GM23338 (cell line): ENCODE data around the gene TLE6.

Experiments used
- EZH2 ChIP-seq: fragments of 200-600 bp; sonication (generic); IDR thresholded peaks from one replicate; pipeline ENCODE4 v1.8.0; 2017; ENCODE audit warnings: antibody characterized with exemption, mild to moderate bottlenecking, low read depth; ENCODE audit not compliant: unreplicated experiment
- POLR2AphosphoS5 ChIP-seq: IDR thresholded peaks from 2 replicates; pipeline ENCODE4 v1.6.1; 2016; ENCODE audit warnings: antibody characterized with exemption, low read depth
- TF ChIP-seq, protein P1 (sequence below), 2 experiments: fragments of 200-600 bp in 1 of 2; sonication (generic) in 1 of 2; conservative IDR thresholded peaks; 2 replicates each; pipeline versions ENCODE4 v1.5.1 to v1.6.1; 2016 to 2017; ENCODE audit warnings: antibody characterized with exemption in 2 of 2, low read depth in 2 of 2, mild to moderate bottlenecking in 2 of 2, moderate library complexity in 1 of 2

DNA sequence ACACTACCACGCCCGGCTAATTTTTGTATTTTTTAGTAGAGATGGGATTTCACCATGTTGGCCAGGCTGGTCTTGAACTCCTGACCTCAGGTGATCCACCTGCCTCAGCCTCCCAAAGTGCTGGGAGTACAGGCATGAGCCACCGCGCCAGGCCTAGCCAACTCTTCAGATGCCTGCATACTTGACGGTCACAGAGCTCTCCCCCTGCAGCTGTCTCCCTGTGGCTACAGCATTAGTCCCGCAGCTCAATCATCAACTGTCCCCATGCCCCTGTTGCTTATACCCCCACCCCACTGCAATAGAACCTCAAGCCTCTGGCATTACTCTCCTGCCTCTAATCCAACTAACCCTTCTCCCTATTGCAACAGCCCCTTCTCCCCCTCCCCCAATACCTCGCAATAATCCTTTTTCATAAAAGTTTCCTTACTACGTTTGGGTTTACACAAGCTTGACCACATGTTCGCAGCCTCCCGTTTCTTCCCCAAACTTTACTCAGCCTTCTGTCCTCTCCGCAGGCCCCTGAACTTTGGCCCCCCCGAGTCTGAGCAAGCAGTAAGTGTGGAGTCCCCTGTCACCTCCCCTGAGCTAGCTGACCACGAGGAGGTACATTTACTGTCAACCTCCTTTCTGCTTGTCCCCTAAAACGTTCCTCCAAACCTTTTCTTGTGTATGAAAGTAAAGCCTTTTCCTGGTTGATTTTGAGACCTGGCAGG is 34.3 kb upstream of the TLE6 start:
- TF ChIP-seq, protein P1, sequence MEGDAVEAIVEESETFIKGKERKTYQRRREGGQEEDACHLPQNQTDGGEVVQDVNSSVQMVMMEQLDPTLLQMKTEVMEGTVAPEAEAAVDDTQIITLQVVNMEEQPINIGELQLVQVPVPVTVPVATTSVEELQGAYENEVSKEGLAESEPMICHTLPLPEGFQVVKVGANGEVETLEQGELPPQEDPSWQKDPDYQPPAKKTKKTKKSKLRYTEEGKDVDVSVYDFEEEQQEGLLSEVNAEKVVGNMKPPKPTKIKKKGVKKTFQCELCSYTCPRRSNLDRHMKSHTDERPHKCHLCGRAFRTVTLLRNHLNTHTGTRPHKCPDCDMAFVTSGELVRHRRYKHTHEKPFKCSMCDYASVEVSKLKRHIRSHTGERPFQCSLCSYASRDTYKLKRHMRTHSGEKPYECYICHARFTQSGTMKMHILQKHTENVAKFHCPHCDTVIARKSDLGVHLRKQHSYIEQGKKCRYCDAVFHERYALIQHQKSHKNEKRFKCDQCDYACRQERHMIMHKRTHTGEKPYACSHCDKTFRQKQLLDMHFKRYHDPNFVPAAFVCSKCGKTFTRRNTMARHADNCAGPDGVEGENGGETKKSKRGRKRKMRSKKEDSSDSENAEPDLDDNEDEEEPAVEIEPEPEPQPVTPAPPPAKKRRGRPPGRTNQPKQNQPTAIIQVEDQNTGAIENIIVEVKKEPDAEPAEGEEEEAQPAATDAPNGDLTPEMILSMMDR (conservative IDR thresholded peaks at IDR 0.05; ENCODE audit: low read depth in 2 of 2) = no peak
- TF ChIP-seq POLR2AphosphoS5 = no peak
- TF ChIP-seq EZH2 = no peak
